WTC11 (cell line): ENCODE data around the gene DIS3. TPM values are rescaled to one million over a fixed set of nuclear protein-coding genes. Genes with fewer than 3 reads are reported as not detected.
"Not testable (repeated sequence)": the region's sequence is repeated elsewhere in the genome, so short reads cannot be mapped to it uniquely, and the experiment has no call there.

Experiments
- ATAC-seq: fragments of 200-7000 bp; cut with Tn5 transposase; 2 replicates; pipeline ENCODE4 v1.10.0; 2021; ENCODE audit warnings: mild to moderate bottlenecking, moderate library complexity
- CTCF ChIA-PET: fragments of 300-600 bp; sonication (Branson Sonifier 250); formaldehyde crosslinking; loops from one replicate; lab custom pipeline; 2021; ENCODE audit warnings: antibody characterized with exemption; lab: Charles Lee
- POLR2A ChIA-PET: fragments of 350-600 bp; sonication (Branson Sonifier 250); formaldehyde crosslinking; loops from one replicate; lab custom pipeline; 2021; ENCODE audit warnings: antibody characterized with exemption; lab: Charles Lee
- DNase-seq: peaks from one replicate; pipeline ENCODE4 v3.0.0; 2021; ENCODE audit warnings: low spot score
- H3K27ac Mint-ChIP-seq: 2 replicates; pipeline ENCODE4 v1.8.0; 2021; ENCODE audit warnings: mixed read lengths
- H3K27me3 Mint-ChIP-seq: 2 replicates; pipeline ENCODE4 v1.8.0; 2021; ENCODE audit warnings: low read depth, mild to moderate bottlenecking, moderate library complexity, mixed read lengths
- H3K36me3 Mint-ChIP-seq: 2 replicates; pipeline ENCODE4 v1.8.0; 2021; ENCODE audit warnings: mixed read lengths
- H3K4me1 Mint-ChIP-seq: 2 replicates; pipeline ENCODE4 v1.8.0; 2022; ENCODE audit warnings: mixed read lengths
- H3K4me3 Mint-ChIP-seq: 2 replicates; pipeline ENCODE4 v1.8.0; 2021; ENCODE audit warnings: mild to moderate bottlenecking, moderate library complexity, mixed read lengths
- H3K9me3 Mint-ChIP-seq: 2 replicates; pipeline ENCODE4 v1.8.0; 2021; ENCODE audit warnings: mixed read lengths
- AFF4 ChIP-seq: sonication (generic); formaldehyde crosslinking; IDR thresholded peaks from 2 replicates; pipeline ENCODE4 v1.8.1; 2023; ENCODE audit warnings: mild to moderate bottlenecking, missing genetic modification reagents, borderline replicate concordance
- ATF1 ChIP-seq: sonication (generic); formaldehyde crosslinking; IDR thresholded peaks from 2 replicates; pipeline ENCODE4 v1.8.1; 2023; ENCODE audit warnings: mild to moderate bottlenecking, moderate library complexity, missing genetic modification reagents
- ESRRA ChIP-seq: sonication (generic); formaldehyde crosslinking; IDR thresholded peaks from 2 replicates; pipeline ENCODE4 v1.8.1; 2022; ENCODE audit warnings: mild to moderate bottlenecking, missing genetic modification reagents, borderline replicate concordance
- GRHL2 ChIP-seq: fragments of 250-450 bp; sonication (Bioruptor Pico); IDR thresholded peaks from 2 replicates; pipeline ENCODE4 v1.8.0; 2022; ENCODE audit warnings: mild to moderate bottlenecking, moderate library complexity; ENCODE audit not compliant: insufficient replicate concordance, severe bottlenecking
- MXD4 ChIP-seq: fragments of 250-450 bp; sonication (Bioruptor Pico); IDR thresholded peaks from 2 replicates; pipeline ENCODE4 v1.8.0; 2021; ENCODE audit warnings: mild to moderate bottlenecking, moderate library complexity, borderline replicate concordance
- NR3C1 ChIP-seq: sonication (generic); formaldehyde crosslinking; conservative IDR thresholded peaks from 2 replicates; pipeline ENCODE4 v1.8.1; 2023; ENCODE audit warnings: low read depth, mild to moderate bottlenecking, missing genetic modification reagents
- PREB ChIP-seq: sonication (generic); formaldehyde crosslinking; IDR thresholded peaks from 2 replicates; pipeline ENCODE4 v1.8.1; 2022; ENCODE audit warnings: mild to moderate bottlenecking, missing genetic modification reagents, moderate library complexity, borderline replicate concordance
- STAT6 ChIP-seq: sonication (generic); formaldehyde crosslinking; conservative IDR thresholded peaks from 2 replicates; pipeline ENCODE4 v1.8.1; 2023; ENCODE audit warnings: mild to moderate bottlenecking, low read depth, missing genetic modification reagents, moderate library complexity
- ZBTB21 ChIP-seq: sonication (generic); formaldehyde crosslinking; IDR thresholded peaks from 2 replicates; pipeline ENCODE4 v1.8.1; 2023; ENCODE audit warnings: mild to moderate bottlenecking, missing genetic modification reagents, borderline replicate concordance
- ZBTB43 ChIP-seq: sonication (generic); formaldehyde crosslinking; IDR thresholded peaks from 2 replicates; pipeline ENCODE4 v1.8.1; 2023; ENCODE audit warnings: mild to moderate bottlenecking, missing genetic modification reagents
- ZMAT4 ChIP-seq: fragments of 250-450 bp; sonication (Bioruptor Pico); IDR thresholded peaks from 2 replicates; pipeline ENCODE4 v1.9.0; 2021; ENCODE audit warnings: mild to moderate bottlenecking
- ZNF396 ChIP-seq: fragments of 250-450 bp; sonication (Bioruptor Pico); IDR thresholded peaks from 2 replicates; pipeline ENCODE4 v1.8.0; 2021; ENCODE audit warnings: mild to moderate bottlenecking, moderate library complexity, borderline replicate concordance
- ZNF416 ChIP-seq: fragments of 250-450 bp; sonication (Bioruptor Pico); IDR thresholded peaks from 2 replicates; pipeline ENCODE4 v1.9.0; 2021; ENCODE audit warnings: mild to moderate bottlenecking, inconsistent platforms
- ZNF425 ChIP-seq: fragments of 250-450 bp; sonication (Bioruptor Pico); conservative IDR thresholded peaks from 2 replicates; pipeline ENCODE4 v1.9.0; 2021; ENCODE audit warnings: mild to moderate bottlenecking
- total RNA-seq: library from RNA; stranded (reverse); gene quantifications from 3 replicates; pipeline ENCODE4 v1.2.3, GENCODE V29; 2021

The DIS3 gene
- total RNA-seq, 1 experiment from 2014 or later, result 39.9 TPM

GRCh38 chr13:72788831-72789230, 7.1 kb upstream of the DIS3 start:
- ATAC-seq, result no peak
- Mint-ChIP-seq H3K36me3 (peaks cover 20% of the 10 kb centered on the region), H3K9me3 (no peaks in the 10 kb centered on the region), H3K4me1 (no peaks in the 10 kb centered on the region), H3K27me3 (no peaks in the 10 kb centered on the region), H3K27ac (no peak overlapping the region), H3K4me3 (no peak overlapping the region)
- CTCF ChIA-PET, result no interaction called here
- POLR2A ChIA-PET, result no interaction called here
- DNase-seq, result no peak
- TF ChIP-seq ATF1, result no peak
- TF ChIP-seq STAT6, result no peak
- TF ChIP-seq PREB, result no peak
- no peak for TF ChIP-seq NR3C1 (CRISPR knock-in tag)
- TF ChIP-seq ZBTB21 (CRISPR knock-in tag), result no peak
- TF ChIP-seq ZBTB43 (CRISPR knock-in tag), result no peak

- Mint-ChIP-seq H3K36me3 (peaks cover 12% of the 10 kb centered on the region; the same call in 1 of the 2 replicates), H3K4me1 (peaks cover 19% of the 10 kb centered on the region)
- H3K27me3 Mint-ChIP-seq, DNase-seq, H3K4me3 Mint-ChIP-seq, H3K9me3 Mint-ChIP-seq, H3K27ac Mint-ChIP-seq, POLR2A ChIA-PET, CTCF ChIA-PET, ATAC-seq: not testable (repeated sequence)
These were observed 3.0 kb upstream of the DIS3 start for GRCh38 chr13:72784679-72785078.

GRCh38 chr13:72782717-72783116, 1.0 kb upstream of the DIS3 start:
- TF ChIP-seq ESRRA (CRISPR knock-in tag), result no peak
- TF ChIP-seq ZNF396, result no peak
- TF ChIP-seq AFF4 (CRISPR knock-in tag), result no peak
- no peak for TF ChIP-seq ZNF425 (CRISPR knock-in tag)
- no peak for TF ChIP-seq MXD4 (CRISPR knock-in tag)
- TF ChIP-seq ZNF416, result no peak
- no peak for TF ChIP-seq ZMAT4
- no peak for TF ChIP-seq GRHL2 (CRISPR knock-in tag)
- POLR2A ChIA-PET, result no interaction called here
- H3K4me1 Mint-ChIP-seq, result peaks cover 19% of the 10 kb centered on the region

More at GRCh38 chr13:72782717-72783116, 1.0 kb upstream of the DIS3 start:
- H3K36me3 Mint-ChIP-seq, result peaks cover 22% of the 10 kb centered on the region
- no peaks in the 10 kb centered on the region for H3K27me3 Mint-ChIP-seq
- DNase-seq (no peak), ATAC-seq (no peak)
- H3K27ac Mint-ChIP-seq, result no peak overlapping the region
- no peaks in the 10 kb centered on the region for H3K9me3 Mint-ChIP-seq
- CTCF ChIA-PET, result no interaction called here
- H3K4me3 Mint-ChIP-seq, result peak overlapping the region; percentile 95
